Gastroesophageal sphincter (tissue), 3 donors: ENCODE results near the gene VWA5B2.

Experiments
- EP300 ChIP-seq: sonication (generic); formaldehyde crosslinking; IDR thresholded peaks from one replicate; pipeline ENCODE4 v1.6.1; 2017; ENCODE audit warnings: antibody characterized with exemption, mild to moderate bottlenecking
- POLR2AphosphoS5 ChIP-seq: sonication (generic); formaldehyde crosslinking; IDR thresholded peaks from one replicate; pipeline ENCODE4 v1.6.1; 2017; ENCODE audit warnings: antibody characterized with exemption
- TF ChIP-seq, protein P1 (sequence below), 4 experiments: fragments of 200-600 bp in 2 of 4; fragments of 450-650 bp in 2 of 4; sonication (generic) in 1 of 4; IDR thresholded peaks; one replicate each; pipeline ENCODE4 v1.5.1; 2017 to 2019; ENCODE audit warnings: antibody characterized with exemption in 4 of 4, mild to moderate bottlenecking in 2 of 4, moderate library complexity in 2 of 4

DNA sequence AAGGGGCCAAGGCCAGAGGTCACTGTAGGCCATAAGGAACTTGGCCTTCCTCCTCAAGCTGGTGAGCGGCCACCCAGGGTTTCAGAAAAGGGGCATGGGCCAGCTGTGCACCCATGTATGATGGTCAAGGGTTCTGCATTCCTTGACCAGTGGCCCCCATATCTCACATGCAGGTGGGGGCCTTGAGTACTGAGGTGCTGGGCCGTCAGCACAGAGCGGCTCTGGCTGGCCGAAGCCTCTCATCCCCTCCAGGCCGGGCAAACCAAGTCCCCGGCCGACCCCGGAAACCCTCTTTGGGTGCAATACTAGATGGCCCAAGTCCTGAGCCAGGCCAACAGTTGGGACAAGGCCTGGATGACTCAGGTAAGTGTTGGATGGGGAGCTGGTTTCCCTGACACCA, 9.8 kb downstream of the VWA5B2 start:
- TF ChIP-seq, protein P1, sequence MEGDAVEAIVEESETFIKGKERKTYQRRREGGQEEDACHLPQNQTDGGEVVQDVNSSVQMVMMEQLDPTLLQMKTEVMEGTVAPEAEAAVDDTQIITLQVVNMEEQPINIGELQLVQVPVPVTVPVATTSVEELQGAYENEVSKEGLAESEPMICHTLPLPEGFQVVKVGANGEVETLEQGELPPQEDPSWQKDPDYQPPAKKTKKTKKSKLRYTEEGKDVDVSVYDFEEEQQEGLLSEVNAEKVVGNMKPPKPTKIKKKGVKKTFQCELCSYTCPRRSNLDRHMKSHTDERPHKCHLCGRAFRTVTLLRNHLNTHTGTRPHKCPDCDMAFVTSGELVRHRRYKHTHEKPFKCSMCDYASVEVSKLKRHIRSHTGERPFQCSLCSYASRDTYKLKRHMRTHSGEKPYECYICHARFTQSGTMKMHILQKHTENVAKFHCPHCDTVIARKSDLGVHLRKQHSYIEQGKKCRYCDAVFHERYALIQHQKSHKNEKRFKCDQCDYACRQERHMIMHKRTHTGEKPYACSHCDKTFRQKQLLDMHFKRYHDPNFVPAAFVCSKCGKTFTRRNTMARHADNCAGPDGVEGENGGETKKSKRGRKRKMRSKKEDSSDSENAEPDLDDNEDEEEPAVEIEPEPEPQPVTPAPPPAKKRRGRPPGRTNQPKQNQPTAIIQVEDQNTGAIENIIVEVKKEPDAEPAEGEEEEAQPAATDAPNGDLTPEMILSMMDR (IDR thresholded peaks at IDR 0.05) = no peak
- TF ChIP-seq EP300 = no peak
- TF ChIP-seq POLR2AphosphoS5 = no peak
